GM23338 (cell line): ENCODE measurements around the gene AP4S1. TPM values are rescaled to one million over a fixed set of nuclear protein-coding genes. Genes with fewer than 3 reads are reported as not detected.

ENCODE experiments used
- ATAC-seq: fragments of 200-7000 bp; cut with Tn5 transposase; 3 replicates; pipeline ENCODE4 v1.9.1; 2020
- DNase-seq: peaks from one replicate; pipeline ENCODE4 v3.0.0-alpha.2; 2015; ENCODE audit warnings: low spot score
- H2AFZ ChIP-seq: fragments of 200-600 bp; sonication (generic); 2 replicates; pipeline ENCODE4 v1.8.0; 2016; ENCODE audit warnings: antibody characterized with exemption, mild to moderate bottlenecking, moderate library complexity
- H3F3A ChIP-seq: fragments of 200-600 bp; sonication (generic); replicated peaks from 2 replicates; pipeline ENCODE4 v1.8.0; 2017; ENCODE audit warnings: antibody characterized with exemption, mixed run types, low read depth
- H3K27ac ChIP-seq: fragments of 200-600 bp; sonication (generic); 2 replicates; pipeline ENCODE4 v1.6.1; 2016; ENCODE audit warnings: low read depth
- H3K27me3 ChIP-seq: fragments of 200-600 bp; sonication (generic); 2 replicates; pipeline ENCODE4 v1.8.0; 2016; ENCODE audit warnings: mild to moderate bottlenecking, mixed run types, moderate library complexity; ENCODE audit not compliant: insufficient read depth
- H3K36me3 ChIP-seq: fragments of 200-600 bp; sonication (generic); 2 replicates; pipeline ENCODE4 v1.8.0; 2016; ENCODE audit warnings: mild to moderate bottlenecking; ENCODE audit not compliant: insufficient read depth
- H3K4me1 ChIP-seq: fragments of 200-600 bp; sonication (generic); 2 replicates; pipeline ENCODE4 v1.8.0; 2016; ENCODE audit warnings: mild to moderate bottlenecking, moderate library complexity; ENCODE audit not compliant: insufficient read depth
- H3K4me2 ChIP-seq: fragments of 200-600 bp; sonication (generic); 2 replicates; pipeline ENCODE4 v1.7.1; 2017; ENCODE audit warnings: mixed run types
- H3K4me3 ChIP-seq: fragments of 200-600 bp; sonication (generic); 2 replicates; pipeline ENCODE4 v1.6.1; 2016; ENCODE audit warnings: mixed run types
- H3K79me2 ChIP-seq: fragments of 200-600 bp; sonication (generic); replicated peaks from 2 replicates; pipeline ENCODE4 v1.8.0; 2017; ENCODE audit warnings: mild to moderate bottlenecking; ENCODE audit not compliant: insufficient read depth
- H3K9me2 ChIP-seq: fragments of 200-600 bp; sonication (generic); 2 replicates; pipeline ENCODE4 v1.8.0; 2017; ENCODE audit not compliant: insufficient read depth
- H4K20me1 ChIP-seq: fragments of 200-600 bp; sonication (generic); replicated peaks from 2 replicates; pipeline ENCODE4 v1.8.0; 2017; ENCODE audit warnings: mild to moderate bottlenecking; ENCODE audit not compliant: insufficient read depth
- H3K27ac Mint-ChIP-seq: 2 replicates; pipeline ENCODE4 v1.8.0; 2020; ENCODE audit warnings: inconsistent platforms, mild to moderate bottlenecking, moderate library complexity, mixed read lengths
- H3K27me3 Mint-ChIP-seq: 3 replicates; pipeline ENCODE4 v1.8.0; 2022; ENCODE audit warnings: low read depth, mild to moderate bottlenecking, moderate library complexity, mixed read lengths, inconsistent platforms; ENCODE audit not compliant: insufficient read depth, poor library complexity
- H3K36me3 Mint-ChIP-seq: 3 replicates; pipeline ENCODE4 v1.8.0; 2021; ENCODE audit warnings: low read depth, mild to moderate bottlenecking, inconsistent platforms, moderate library complexity, mixed read lengths
- H3K4me1 Mint-ChIP-seq: 3 replicates; pipeline ENCODE4 v1.8.0; 2020; ENCODE audit warnings: mild to moderate bottlenecking, inconsistent platforms, mixed read lengths
- H3K4me3 Mint-ChIP-seq: 3 replicates; pipeline ENCODE4 v1.8.0; 2021; ENCODE audit warnings: moderate library complexity, mild to moderate bottlenecking, inconsistent platforms, mixed read lengths
- H3K9me3 Mint-ChIP-seq: 3 replicates; pipeline ENCODE4 v1.8.0; 2020; ENCODE audit warnings: moderate library complexity, mild to moderate bottlenecking, inconsistent platforms, mixed read lengths
- JUNB ChIP-seq: IDR thresholded peaks from one replicate; pipeline ENCODE4 v1.6.1; 2016; ENCODE audit warnings: antibody characterized with exemption; ENCODE audit not compliant: unreplicated experiment
- POLR2AphosphoS5 ChIP-seq: IDR thresholded peaks from 2 replicates; pipeline ENCODE4 v1.6.1; 2016; ENCODE audit warnings: antibody characterized with exemption, low read depth
- STAT1 ChIP-seq: IDR thresholded peaks from one replicate; pipeline ENCODE4 v1.6.1; 2016; ENCODE audit warnings: antibody characterized with exemption; ENCODE audit not compliant: unreplicated experiment
- polyA plus RNA-seq: library from polyadenylated mRNA; unstranded; fragments of >200 nt; fragmentation: Nextera tagmentation; extraction: Ambion mirVana; gene quantifications from 2 replicates; pipeline ENCODE4 v1.2.1, GENCODE V29; 2016
- total RNA-seq: library from RNA; depleted of rRNA; stranded (reverse); fragments of >200 nt; shearing (Covaris generic); gene quantifications from 2 replicates; pipeline ENCODE4 v1.2.3, GENCODE V29; 2014
- TF ChIP-seq, protein P1 (sequence below): IDR thresholded peaks from 2 replicates; pipeline ENCODE4 v1.6.1; 2016; ENCODE audit warnings: antibody characterized with exemption
- TF ChIP-seq, protein P2 (sequence below), 2 experiments: fragments of 200-600 bp in 1 of 2; sonication (generic) in 1 of 2; conservative IDR thresholded peaks; 2 replicates each; pipeline versions ENCODE4 v1.5.1 to v1.6.1; 2016 to 2017; ENCODE audit warnings: antibody characterized with exemption in 2 of 2, low read depth in 2 of 2, mild to moderate bottlenecking in 2 of 2, moderate library complexity in 1 of 2

The AP4S1 gene
- total and polyA plus RNA-seq, 2 experiments from 2014 or later: 13.4 to 15.7 TPM

DNA sequence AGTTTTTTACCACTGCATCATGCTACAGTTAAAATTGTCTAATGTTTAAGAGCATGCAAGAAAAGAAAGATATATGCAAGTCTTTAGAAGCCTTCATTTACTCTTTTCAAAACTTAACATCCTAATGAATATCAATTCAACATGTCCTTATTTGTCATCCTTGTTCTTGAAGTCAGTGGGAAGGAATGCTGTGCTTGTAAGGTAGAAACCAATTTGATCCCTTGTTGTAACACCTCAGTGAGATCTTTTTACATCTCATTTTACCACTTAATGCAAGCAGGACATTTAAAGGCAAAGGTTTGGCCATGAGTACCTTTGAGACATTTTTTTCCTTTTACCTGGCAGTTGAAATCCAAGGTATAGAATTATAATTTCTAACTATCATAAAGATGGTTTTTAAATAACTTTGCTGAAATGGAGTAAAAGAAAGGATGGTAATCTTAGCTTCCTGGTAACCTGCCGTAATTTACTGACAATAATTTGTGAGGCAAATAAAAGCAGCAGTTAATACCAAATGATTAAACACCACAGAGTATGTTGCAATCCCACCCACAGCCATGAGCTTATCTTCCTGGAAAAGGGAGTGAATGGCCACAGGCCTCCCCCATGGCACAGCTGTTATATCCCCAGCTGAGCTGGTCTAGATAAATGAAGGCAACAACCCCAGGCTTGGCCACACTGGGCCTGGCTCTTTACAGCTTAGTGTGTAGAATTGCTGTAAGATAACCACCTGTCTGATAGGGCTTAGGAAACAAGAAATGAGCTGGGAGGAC, 33.9 kb downstream of the AP4S1 start:
- H2AFZ ChIP-seq: no peak overlapping the region
- TF ChIP-seq, protein P1, sequence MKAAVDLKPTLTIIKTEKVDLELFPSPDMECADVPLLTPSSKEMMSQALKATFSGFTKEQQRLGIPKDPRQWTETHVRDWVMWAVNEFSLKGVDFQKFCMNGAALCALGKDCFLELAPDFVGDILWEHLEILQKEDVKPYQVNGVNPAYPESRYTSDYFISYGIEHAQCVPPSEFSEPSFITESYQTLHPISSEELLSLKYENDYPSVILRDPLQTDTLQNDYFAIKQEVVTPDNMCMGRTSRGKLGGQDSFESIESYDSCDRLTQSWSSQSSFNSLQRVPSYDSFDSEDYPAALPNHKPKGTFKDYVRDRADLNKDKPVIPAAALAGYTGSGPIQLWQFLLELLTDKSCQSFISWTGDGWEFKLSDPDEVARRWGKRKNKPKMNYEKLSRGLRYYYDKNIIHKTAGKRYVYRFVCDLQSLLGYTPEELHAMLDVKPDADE: no peak
- no peak for TF ChIP-seq STAT1
- TF ChIP-seq, protein P2, sequence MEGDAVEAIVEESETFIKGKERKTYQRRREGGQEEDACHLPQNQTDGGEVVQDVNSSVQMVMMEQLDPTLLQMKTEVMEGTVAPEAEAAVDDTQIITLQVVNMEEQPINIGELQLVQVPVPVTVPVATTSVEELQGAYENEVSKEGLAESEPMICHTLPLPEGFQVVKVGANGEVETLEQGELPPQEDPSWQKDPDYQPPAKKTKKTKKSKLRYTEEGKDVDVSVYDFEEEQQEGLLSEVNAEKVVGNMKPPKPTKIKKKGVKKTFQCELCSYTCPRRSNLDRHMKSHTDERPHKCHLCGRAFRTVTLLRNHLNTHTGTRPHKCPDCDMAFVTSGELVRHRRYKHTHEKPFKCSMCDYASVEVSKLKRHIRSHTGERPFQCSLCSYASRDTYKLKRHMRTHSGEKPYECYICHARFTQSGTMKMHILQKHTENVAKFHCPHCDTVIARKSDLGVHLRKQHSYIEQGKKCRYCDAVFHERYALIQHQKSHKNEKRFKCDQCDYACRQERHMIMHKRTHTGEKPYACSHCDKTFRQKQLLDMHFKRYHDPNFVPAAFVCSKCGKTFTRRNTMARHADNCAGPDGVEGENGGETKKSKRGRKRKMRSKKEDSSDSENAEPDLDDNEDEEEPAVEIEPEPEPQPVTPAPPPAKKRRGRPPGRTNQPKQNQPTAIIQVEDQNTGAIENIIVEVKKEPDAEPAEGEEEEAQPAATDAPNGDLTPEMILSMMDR (conservative IDR thresholded peaks at IDR 0.05; ENCODE audit: low read depth in 2 of 2): no peak

DNA sequence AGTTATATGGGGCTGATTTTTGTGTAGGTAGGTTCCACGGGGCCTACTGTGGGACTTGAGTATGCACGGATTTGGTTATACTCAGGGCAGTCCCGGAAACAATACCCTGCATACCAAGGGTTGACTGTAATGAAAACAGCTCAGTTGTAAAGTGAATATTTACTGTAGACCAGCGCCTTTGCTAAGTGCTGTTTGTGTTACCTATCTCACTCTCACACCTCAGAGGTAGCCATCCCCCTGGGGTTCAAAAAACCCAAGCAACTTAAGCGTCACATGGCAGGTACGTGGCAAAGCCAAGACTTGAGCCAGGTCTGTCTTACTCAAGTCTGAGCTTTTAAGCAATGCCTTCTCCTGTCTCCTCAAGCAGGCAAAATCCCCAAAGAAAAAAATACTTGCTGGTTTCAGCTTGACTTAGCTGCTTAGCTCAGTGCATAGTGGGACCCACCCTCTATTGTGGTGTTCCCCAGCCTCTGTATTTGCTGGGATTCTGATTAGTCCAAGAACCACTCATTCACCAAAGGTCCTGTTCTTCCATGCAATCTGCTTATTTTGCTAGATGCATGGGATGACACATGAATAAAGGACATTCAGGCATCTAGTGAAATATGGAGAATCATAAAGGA, 34.9 kb downstream of the AP4S1 start:
- H3F3A ChIP-seq: no peaks in the 10 kb centered on the region
- peaks cover 2% of the 10 kb centered on the region; the same call in 1 of the 2 replicates for H3K79me2 ChIP-seq
- no peaks in the 10 kb centered on the region for H3K27me3 ChIP-seq
- Mint-ChIP-seq H3K27me3 (peaks cover 2% of the 10 kb centered on the region), H3K4me3 (no peak overlapping the region), H3K27ac (peak overlapping the region; percentile 80; the same call in 1 of the 2 replicates), H3K4me1 (peaks cover 24% of the 10 kb centered on the region), H3K36me3 (no peaks in the 10 kb centered on the region; the same call in 2 of the 3 replicates), H3K9me3 (no peaks in the 10 kb centered on the region)
- H4K20me1 ChIP-seq: no peaks in the 10 kb centered on the region
- peak overlapping the region; percentile 88 for H3K27ac ChIP-seq
- DNase-seq: peak; percentile 47
- no peak overlapping the region for H3K4me3 ChIP-seq
- H3K36me3 ChIP-seq: no peaks in the 10 kb centered on the region
- peak; percentile 72 for ATAC-seq
- peak overlapping the region; percentile 59; the same call in 1 of the 2 replicates for H3K4me2 ChIP-seq
- no peaks in the 10 kb centered on the region for H3K9me2 ChIP-seq
- peak overlapping the region; percentile 40; the same call in 1 of the 2 replicates for H2AFZ ChIP-seq
- H3K4me1 ChIP-seq: peaks cover 18% of the 10 kb centered on the region
- TF ChIP-seq, protein P1: no peak
- no peak for TF ChIP-seq POLR2AphosphoS5
- TF ChIP-seq, protein P2 (conservative IDR thresholded peaks at IDR 0.05; ENCODE audit: low read depth in 2 of 2): no peak
- no peak for TF ChIP-seq JUNB
- no peak for TF ChIP-seq STAT1

More for the DNA sequence above, 33.9 kb downstream of the AP4S1 start:
- no peaks in the 10 kb centered on the region for H3K36me3 ChIP-seq
- peak overlapping the region; percentile 29; the same call in 1 of the 2 replicates for H3K4me2 ChIP-seq
- H3K27me3 Mint-ChIP-seq: peaks cover 2% of the 10 kb centered on the region
- H3K27ac ChIP-seq: peak overlapping the region; percentile 73; the same call in 1 of the 2 replicates
- peak overlapping the region; percentile 57 for H3K27ac Mint-ChIP-seq
- H3K4me1 Mint-ChIP-seq: peaks cover 24% of the 10 kb centered on the region
- H3K27me3 ChIP-seq: no peaks in the 10 kb centered on the region
- peak; percentile 68 for ATAC-seq
- H3K9me2 ChIP-seq: no peaks in the 10 kb centered on the region
- H3K4me3 ChIP-seq: no peak overlapping the region
- peak; percentile 34 for DNase-seq
- peaks cover 18% of the 10 kb centered on the region for H3K4me1 ChIP-seq
- no peaks in the 10 kb centered on the region; the same call in 2 of the 3 replicates for H3K36me3 Mint-ChIP-seq
- no peaks in the 10 kb centered on the region for H3F3A ChIP-seq
- no peak overlapping the region; the same call in 2 of the 3 replicates for H3K4me3 Mint-ChIP-seq
- H3K9me3 Mint-ChIP-seq: no peaks in the 10 kb centered on the region
- peaks cover 2% of the 10 kb centered on the region; the same call in 1 of the 2 replicates for H3K79me2 ChIP-seq
- H4K20me1 ChIP-seq: no peaks in the 10 kb centered on the region
